ENCODE results near the gene TSEN34.
A peak's percentile ranks its signal among the peaks of the same experiment; 100 is the strongest.

TSEN34 gene

GRCh38 chr19:54191011-54191810 lies at the start of gene TSEN34:
Gene TSEN34, plus strand, starts transcription at chr19:54191308. Its CDS starts 57 bp downstream, at chr19:54191365.
- DNase-seq (ENCODE audit: low read depth in 2 of 2), result peak; percentile 65 to 68

- DNase-seq (ENCODE audit: low read depth in 2 of 2), result peak; percentile 37 to 42
Measured at GRCh38 chr19:54141356-54141755, 49.8 kb upstream of the TSEN34 start.

- DNase-seq (ENCODE audit: low read depth in 2 of 2), result no peak
Measured at GRCh38 chr19:54142166-54142780, 48.8 kb upstream of the TSEN34 start.

GRCh38 chr19:54145541-54146158 lies 45.5 kb upstream of the TSEN34 start:
- DNase-seq (ENCODE audit: low read depth in 2 of 2), result no peak

DNA sequence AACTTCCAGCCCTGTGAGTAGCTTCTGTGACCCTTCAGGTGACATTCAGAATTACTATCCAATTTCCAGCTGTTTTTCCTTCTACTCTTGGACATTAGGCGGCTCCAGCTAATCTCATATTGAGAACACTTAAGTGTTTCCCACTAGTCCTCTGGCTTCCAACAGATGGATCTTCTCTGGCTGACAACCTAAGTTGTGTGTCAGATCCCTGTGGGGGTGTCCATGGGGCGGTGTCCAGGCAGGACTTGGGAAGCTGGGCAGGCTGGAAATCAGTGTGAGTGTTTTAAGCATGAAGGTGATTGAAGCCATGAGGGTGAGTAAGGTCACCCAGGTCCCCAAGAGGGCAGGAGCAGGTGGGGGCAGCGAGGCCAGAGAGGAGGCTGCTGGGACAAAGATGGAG lies 43.4 kb upstream of the TSEN34 start:
- no peak for DNase-seq (ENCODE audit: low read depth in 2 of 2)

GRCh38 chr19:54148158-54148557 lies 43.0 kb upstream of the TSEN34 start:
- no peak for DNase-seq (ENCODE audit: low read depth in 2 of 2)

DNA sequence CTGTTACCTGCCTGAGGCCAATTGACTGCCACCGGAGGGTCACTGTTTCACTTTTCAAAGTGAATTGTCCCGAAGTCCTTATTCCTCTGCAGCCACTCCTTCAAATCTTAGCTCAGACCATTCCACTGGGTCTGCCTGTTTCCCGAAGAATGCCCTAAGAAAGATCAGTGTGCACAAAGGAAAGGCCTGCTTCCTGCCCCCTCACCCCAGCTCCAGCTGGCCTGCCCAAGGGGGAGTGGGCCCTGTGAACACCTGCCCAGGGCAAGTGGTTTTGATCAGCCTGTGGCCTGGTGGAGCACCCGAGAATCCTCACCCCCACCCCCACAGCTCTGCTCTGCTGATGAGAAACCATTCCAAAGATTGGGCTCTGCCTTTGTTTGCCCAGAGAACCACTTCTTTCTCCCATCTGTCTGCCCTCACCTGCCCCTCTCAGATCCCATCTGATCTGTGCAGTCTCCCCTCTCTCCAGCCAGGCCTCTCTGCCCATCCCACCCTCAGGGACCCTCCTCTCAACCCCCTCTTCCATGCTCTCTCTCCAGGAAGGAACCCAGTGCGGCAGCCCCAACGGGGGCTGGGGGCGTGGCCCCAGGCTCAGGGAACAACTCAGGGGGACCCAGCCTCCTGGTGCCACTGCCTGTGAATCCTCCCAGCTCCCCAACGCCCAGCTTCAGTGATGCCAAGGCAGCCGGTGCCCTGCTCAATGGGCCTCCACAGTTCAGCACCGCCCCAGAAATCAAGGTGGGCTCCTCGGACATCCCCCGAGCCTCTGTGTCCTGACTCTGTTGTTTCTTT lies 41.9 kb upstream of the TSEN34 start:
- no peak for DNase-seq (ENCODE audit: low read depth in 2 of 2)

DNA sequence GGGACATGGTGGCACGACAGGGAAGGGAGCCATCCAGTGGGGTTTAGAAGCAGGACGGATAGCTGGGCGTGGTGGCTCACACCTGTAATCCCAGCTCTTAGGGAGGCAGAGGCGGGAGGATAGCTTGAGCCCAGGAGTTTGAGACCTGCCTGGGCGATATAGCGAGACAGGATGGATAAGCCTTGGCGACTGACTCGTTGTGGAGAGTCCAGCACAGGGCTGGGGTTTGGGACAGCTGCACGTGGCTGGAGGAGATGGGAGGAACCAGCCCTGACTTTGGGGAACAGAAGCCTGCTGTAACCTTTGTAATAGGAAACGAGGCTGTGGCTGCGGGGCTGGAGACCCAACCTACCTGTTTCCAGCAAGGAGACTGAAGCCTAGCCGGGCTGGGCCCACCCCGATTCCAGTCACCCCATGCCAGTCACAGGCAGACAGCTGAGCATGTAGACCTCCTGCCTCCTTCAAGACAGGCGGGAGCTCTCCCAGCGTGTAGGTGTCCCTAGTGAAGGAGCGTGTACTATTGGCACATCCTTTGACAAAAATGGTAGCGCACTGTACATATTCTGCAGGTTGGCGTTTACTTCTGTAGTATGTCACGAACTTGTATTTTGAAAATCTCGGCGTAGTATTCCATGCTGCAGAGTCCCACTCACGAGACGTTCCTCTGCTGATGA lies 39.6 kb upstream of the TSEN34 start:
- no peak for DNase-seq (ENCODE audit: low read depth in 2 of 2)

DNA sequence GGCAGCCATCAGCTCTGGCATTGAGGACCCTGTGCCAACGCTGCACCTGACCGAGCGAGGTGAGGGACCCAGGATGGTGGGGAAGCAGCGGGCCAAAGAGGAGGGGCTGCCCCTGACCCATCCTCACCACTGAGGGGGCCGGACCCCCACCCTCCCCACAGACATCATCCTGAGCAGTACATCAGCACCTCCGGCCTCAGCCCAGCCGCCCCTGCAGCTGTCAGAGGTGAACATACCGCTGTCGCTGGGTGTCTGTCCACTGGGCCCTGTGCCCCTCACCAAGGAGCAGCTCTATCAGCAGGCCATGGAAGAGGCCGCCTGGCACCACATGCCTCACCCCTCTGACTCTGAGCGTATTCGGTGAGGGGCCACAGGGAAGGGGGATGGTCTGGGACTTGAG lies 38.8 kb upstream of the TSEN34 start:
- DNase-seq (ENCODE audit: low read depth in 2 of 2), result no peak

GRCh38 chr19:54152878-54153524 lies 38.1 kb upstream of the TSEN34 start:
- no peak for DNase-seq (ENCODE audit: low read depth in 2 of 2)

- DNase-seq (ENCODE audit: low read depth in 2 of 2), result no peak
Measured at GRCh38 chr19:54153731-54154326, 37.3 kb upstream of the TSEN34 start.

DNA sequence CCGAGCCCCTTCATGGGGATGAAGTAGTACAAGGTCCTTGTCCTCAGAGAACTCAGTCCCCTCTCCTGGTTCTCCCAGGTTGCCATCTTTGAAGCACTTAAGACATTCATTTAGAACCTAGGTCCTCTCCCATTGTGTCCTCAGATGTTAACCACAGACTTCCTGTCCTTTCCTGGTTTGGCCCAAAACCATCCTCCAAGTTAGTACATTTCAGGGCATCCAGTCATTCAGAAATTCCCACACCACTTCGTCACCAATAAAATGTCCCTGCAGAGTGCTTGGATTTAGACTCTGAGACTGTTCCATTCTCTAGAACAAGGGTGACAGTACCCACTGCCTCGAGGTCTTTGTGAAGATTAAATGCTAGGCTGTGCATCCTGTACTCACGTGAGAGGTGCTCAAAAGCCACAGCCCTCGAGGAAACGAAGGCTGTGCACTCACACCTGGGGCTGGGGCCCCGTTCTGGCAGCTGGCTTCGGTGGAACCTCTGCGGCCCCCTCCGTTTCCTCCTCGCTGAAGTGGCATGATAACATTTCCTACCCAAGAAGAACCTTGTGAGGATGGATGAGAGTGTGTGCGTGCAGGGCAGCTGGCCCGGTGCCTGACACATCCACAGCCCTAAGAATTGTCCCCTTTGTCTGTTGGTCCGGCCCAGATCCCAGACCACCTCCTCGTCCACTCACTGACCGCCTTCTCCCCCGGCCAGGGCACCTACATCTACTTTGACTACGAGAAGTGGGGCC lies 36.3 kb upstream of the TSEN34 start:
- no peak for DNase-seq (ENCODE audit: low read depth in 2 of 2)

GRCh38 chr19:54155694-54156093 lies 35.4 kb upstream of the TSEN34 start:
- no peak for DNase-seq (ENCODE audit: low read depth in 2 of 2)

DNA sequence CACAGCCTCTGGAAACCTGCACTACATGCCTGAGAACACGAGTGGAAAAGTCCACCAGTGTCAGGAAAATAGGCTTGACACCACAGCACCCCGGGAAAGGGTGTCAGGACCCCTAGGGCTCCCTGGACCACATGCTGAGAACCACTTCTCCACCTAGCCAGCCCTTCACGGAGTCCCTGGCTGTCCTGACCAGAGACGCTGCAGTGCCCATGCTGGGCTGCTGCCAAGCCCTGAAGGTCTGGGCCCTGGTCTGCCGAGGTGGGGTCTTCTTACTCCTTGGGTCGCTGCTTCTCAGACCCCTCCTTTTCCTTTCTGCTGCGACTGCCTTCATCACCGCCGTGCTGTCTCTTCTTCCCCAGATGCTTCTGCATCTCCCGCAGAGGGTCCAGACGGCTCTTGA lies 34.6 kb upstream of the TSEN34 start:
- DNase-seq (ENCODE audit: low read depth in 2 of 2), result no peak

- no peak for DNase-seq (ENCODE audit: low read depth in 2 of 2)
Measured at GRCh38 chr19:54156953-54157352, 34.2 kb upstream of the TSEN34 start.

GRCh38 chr19:54158812-54159351 lies 32.2 kb upstream of the TSEN34 start:
- no peak for DNase-seq (ENCODE audit: low read depth in 2 of 2)

DNA sequence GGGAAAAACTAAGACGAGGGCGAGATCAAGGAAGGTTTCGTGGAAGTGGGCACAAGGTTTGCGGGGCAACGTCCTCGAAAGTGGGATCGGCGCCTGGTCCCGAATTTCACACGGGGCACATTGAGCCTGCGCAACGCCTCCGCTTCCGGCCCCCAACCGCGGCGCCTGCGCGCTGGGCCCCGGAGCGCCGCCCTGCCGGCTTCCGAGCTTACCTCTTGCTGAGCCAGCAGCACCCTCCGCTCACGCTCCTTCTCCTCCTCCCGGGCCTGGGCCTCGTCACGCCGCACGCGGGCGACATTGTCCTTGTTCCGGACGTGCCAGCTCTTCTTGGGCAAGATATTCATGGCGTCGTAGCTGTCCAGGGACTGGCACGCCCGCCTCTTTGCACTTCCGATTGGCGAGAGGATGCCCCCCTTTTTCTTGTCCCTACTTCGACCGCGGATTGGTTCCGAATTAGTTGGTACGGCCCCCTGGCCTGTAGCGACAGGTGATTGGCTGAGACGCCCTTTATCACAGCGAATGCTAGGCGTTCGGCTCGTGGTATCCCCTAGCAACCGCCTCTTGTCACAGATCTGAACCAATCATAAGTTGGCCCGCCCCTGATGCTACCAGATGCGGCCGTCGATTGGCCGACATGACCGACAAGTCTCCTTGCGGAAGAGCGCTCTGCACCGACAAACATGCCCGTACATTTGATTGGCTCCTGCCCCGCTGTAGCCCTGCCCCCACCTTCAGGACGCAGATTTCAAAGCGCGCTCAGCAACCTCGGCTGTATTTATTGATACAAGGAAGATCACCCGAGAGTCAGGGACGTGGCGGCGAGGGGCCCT lies 31.5 kb upstream of the TSEN34 start, which contains the start of gene LENG1:
Gene LENG1, minus strand, starts transcription at position 370 of the 830 bp plus-strand sequence. Its CDS starts 26 bp downstream, at position 344.
- peak; percentile 100 for DNase-seq (ENCODE audit: low read depth in 2 of 2)

DNA sequence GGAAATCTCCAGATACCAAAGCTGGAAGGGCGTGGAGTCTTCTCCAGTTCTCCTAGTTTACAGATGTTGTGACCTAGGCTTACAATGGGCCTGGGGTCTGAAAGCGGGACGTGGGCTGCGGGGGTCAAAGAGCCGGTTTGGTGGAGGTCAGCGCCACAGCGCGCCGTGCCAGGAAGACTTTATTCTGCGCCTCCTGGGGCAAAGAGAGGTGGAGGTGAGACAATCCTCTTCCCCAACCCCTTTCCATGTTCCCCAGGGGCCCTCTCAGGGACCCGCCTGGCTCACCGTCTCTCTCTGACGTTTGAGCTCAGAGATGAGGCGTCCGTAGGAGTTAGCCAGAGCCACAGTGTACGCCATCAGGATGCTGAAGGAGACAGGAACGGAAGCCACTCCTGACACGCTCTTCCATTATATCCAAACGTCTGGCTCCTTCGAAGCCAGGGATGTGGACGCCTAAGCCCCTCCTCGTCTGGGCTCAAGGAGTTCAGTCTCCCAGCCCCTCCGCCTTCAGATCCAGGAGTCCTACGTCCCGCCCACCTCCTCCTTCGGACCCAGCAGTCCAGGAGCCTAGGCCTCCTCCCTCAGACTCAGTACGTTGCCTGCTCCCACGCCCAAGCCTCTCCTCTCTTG lies 30.8 kb upstream of the TSEN34 start:
- DNase-seq (ENCODE audit: low read depth in 2 of 2), result no peak
